GM06990 (cell line): ENCODE results near the gene ARHGEF12.

Source experiments
- DNase-seq: peaks from one replicate; pipeline ENCODE4 v3.0.0-alpha.2; 2011; ENCODE audit not compliant: insufficient read length; ENCODE audit errors: extremely low read depth
- H3K27me3 ChIP-seq: replicated peaks from 2 replicates; pipeline ENCODE4 v1.6.0; 2011; ENCODE audit warnings: low read length; ENCODE audit not compliant: control insufficient read depth, insufficient read depth
- H3K36me3 ChIP-seq: 2 replicates; pipeline ENCODE4 v1.5.1; 2011; ENCODE audit warnings: low read length; ENCODE audit not compliant: control insufficient read depth, insufficient read depth
- H3K4me3 ChIP-seq: replicated peaks from 2 replicates; pipeline ENCODE4 v1.5.1; 2011; ENCODE audit warnings: low read depth, mild to moderate bottlenecking, control low read depth, low read length
- CTCF ChIP-seq: IDR thresholded peaks from 2 replicates; pipeline ENCODE4 v1.5.1; 2011; ENCODE audit warnings: low read length, control low read depth, mild to moderate bottlenecking, inconsistent platforms; ENCODE audit not compliant: insufficient read depth, poor library complexity, severe bottlenecking

ARHGEF12 gene

GRCh38 chr11:120392793-120393192 is 56.6 kb downstream of the ARHGEF12 start:
- no peak for TF ChIP-seq CTCF
- H3K36me3 ChIP-seq: no peaks in the 10 kb centered on the region
- H3K27me3 ChIP-seq: no peaks in the 10 kb centered on the region
- no peak overlapping the region for H3K4me3 ChIP-seq
- DNase-seq: no peak

GRCh38 chr11:120394119-120394518 is 57.9 kb downstream of the ARHGEF12 start:
- DNase-seq: no peak
- TF ChIP-seq CTCF: no peak
- no peaks in the 10 kb centered on the region for H3K36me3 ChIP-seq
- H3K27me3 ChIP-seq: no peaks in the 10 kb centered on the region
- no peak overlapping the region for H3K4me3 ChIP-seq

GRCh38 chr11:120395778-120396177 is 59.6 kb downstream of the ARHGEF12 start:
- Histone ChIP-seq H3K4me3 (no peak overlapping the region), H3K36me3 (no peaks in the 10 kb centered on the region), H3K27me3 (no peaks in the 10 kb centered on the region)
- TF ChIP-seq CTCF: no peak
- DNase-seq: no peak

- no peaks in the 10 kb centered on the region for H3K36me3 ChIP-seq
- no peak for DNase-seq
- TF ChIP-seq CTCF: no peak
- H3K4me3 ChIP-seq: no peak overlapping the region
- no peaks in the 10 kb centered on the region for H3K27me3 ChIP-seq
Observed at GRCh38 chr11:120398132-120398531, 61.9 kb downstream of the ARHGEF12 start.

GRCh38 chr11:120399307-120399706 is 63.1 kb downstream of the ARHGEF12 start:
- no peak overlapping the region for H3K4me3 ChIP-seq
- no peaks in the 10 kb centered on the region for H3K36me3 ChIP-seq
- TF ChIP-seq CTCF: no peak
- H3K27me3 ChIP-seq: no peaks in the 10 kb centered on the region
- no peak for DNase-seq
